ENCODE results near the gene RNF207.

Gene RNF207

GRCh38 chr1:6197746-6198427 lies 8.0 kb upstream of the RNF207 start:
- Histone ChIP-seq H3K9me2 (replicated peaks; ENCODE audit: insufficient read depth, low read length) (no peaks in the 10 kb centered on the region), H3K36me3 (ENCODE audit: low read length) (no peaks in the 10 kb centered on the region), H3F3A (ENCODE audit: insufficient read depth) (no peaks in the 10 kb centered on the region), H2AFZ (ENCODE audit: low read depth, low read length, severe bottlenecking) (no peak overlapping the region), H3K27me3 (ENCODE audit: low read length) (no peaks in the 10 kb centered on the region), H3K9ac (ENCODE audit: low read length) (peak overlapping the region; percentile 96), H3K4me3 (ENCODE audit: insufficient read depth, low read length, poor library complexity, severe bottlenecking) (peak overlapping the region; percentile 83), H3K27ac (ENCODE audit: low read depth, low read length) (no peak overlapping the region), H3K9me3 (ENCODE audit: insufficient read depth, low read length) (no peaks in the 10 kb centered on the region), H3K4me2 (ENCODE audit: low read depth, low read length, poor library complexity, severe bottlenecking) (peak overlapping the region; percentile 81), H3K79me2 (ENCODE audit: insufficient read depth, low read length) (peaks cover 28% of the 10 kb centered on the region), H4K20me1 (ENCODE audit: low read depth, low read length) (no peaks in the 10 kb centered on the region)
- TF ChIP-seq EZH2phosphoT487 (conservative IDR thresholded peaks at IDR 0.05; ENCODE audit: low read length) (no peak), CTCF (IDR thresholded peaks at IDR 0.05; ENCODE audit: insufficient read depth, low read length, poor library complexity, severe bottlenecking) (no peak)

- Histone ChIP-seq H2AFZ (ENCODE audit: low read depth, low read length, severe bottlenecking) (no peak overlapping the region), H3K27ac (ENCODE audit: low read depth, low read length) (peak overlapping the region; percentile 53), H3K79me2 (ENCODE audit: insufficient read depth, low read length) (peaks cover 28% of the 10 kb centered on the region), H3K9ac (ENCODE audit: low read length) (peak overlapping the region; percentile 96), H3K4me2 (ENCODE audit: low read depth, low read length, poor library complexity, severe bottlenecking) (peak overlapping the region; percentile 81), H4K20me1 (ENCODE audit: low read depth, low read length) (no peaks in the 10 kb centered on the region), H3F3A (ENCODE audit: insufficient read depth) (no peaks in the 10 kb centered on the region), H3K36me3 (ENCODE audit: low read length) (no peaks in the 10 kb centered on the region), H3K9me3 (ENCODE audit: insufficient read depth, low read length) (no peaks in the 10 kb centered on the region), H3K9me2 (replicated peaks; ENCODE audit: insufficient read depth, low read length) (no peaks in the 10 kb centered on the region), H3K4me3 (ENCODE audit: insufficient read depth, low read length, poor library complexity, severe bottlenecking) (peak overlapping the region; percentile 83), H3K27me3 (ENCODE audit: low read length) (no peaks in the 10 kb centered on the region)
- no peak for TF ChIP-seq EZH2phosphoT487 (conservative IDR thresholded peaks at IDR 0.05; ENCODE audit: low read length)
- no peak for TF ChIP-seq CTCF (IDR thresholded peaks at IDR 0.05; ENCODE audit: insufficient read depth, low read length, poor library complexity, severe bottlenecking)
These were observed 7.1 kb upstream of the RNF207 start for GRCh38 chr1:6198646-6199297.

GRCh38 chr1:6199298-6200187 lies 6.4 kb upstream of the RNF207 start, which contains the start of gene RPL22:
TSS of gene RPL22 (minus strand) at chr1:6199595. CDS start at chr1:6199573, 22 bp downstream.
- Histone ChIP-seq H3K36me3 (ENCODE audit: low read length) (no peaks in the 10 kb centered on the region), H4K20me1 (ENCODE audit: low read depth, low read length) (no peaks in the 10 kb centered on the region), H3K9me3 (ENCODE audit: insufficient read depth, low read length) (no peaks in the 10 kb centered on the region), H3K9me2 (replicated peaks; ENCODE audit: insufficient read depth, low read length) (no peaks in the 10 kb centered on the region), H3K4me2 (ENCODE audit: low read depth, low read length, poor library complexity, severe bottlenecking) (peak within 1 kb of the TSS; percentile 81), H3K27me3 (ENCODE audit: low read length) (no peaks in the 10 kb centered on the region), H3F3A (ENCODE audit: insufficient read depth) (no peaks in the 10 kb centered on the region), H3K27ac (ENCODE audit: low read depth, low read length) (peak within 1 kb of the TSS; percentile 60), H3K4me3 (ENCODE audit: insufficient read depth, low read length, poor library complexity, severe bottlenecking) (peak within 1 kb of the TSS; percentile 83), H2AFZ (ENCODE audit: low read depth, low read length, severe bottlenecking) (peak within 1 kb of the TSS; percentile 81), H3K9ac (ENCODE audit: low read length) (peak within 1 kb of the TSS; percentile 96), H3K79me2 (ENCODE audit: insufficient read depth, low read length) (peaks cover 28% of the 10 kb centered on the region)
- TF ChIP-seq EZH2phosphoT487 (conservative IDR thresholded peaks at IDR 0.05; ENCODE audit: low read length) (no peak), CTCF (IDR thresholded peaks at IDR 0.05; ENCODE audit: insufficient read depth, low read length, poor library complexity, severe bottlenecking) (no peak)

All from SU-DHL-6 (cell line).